Neuron (in vitro differentiated cells): ENCODE data around the gene BTBD9.

ENCODE experiments used
- H2AFZ ChIP-seq: one replicate; pipeline ENCODE4 v1.6.1; 2013; ENCODE audit warnings: low read depth, mild to moderate bottlenecking, inconsistent platforms, low read length, moderate library complexity
- H3K27me3 ChIP-seq: one replicate; pipeline ENCODE4 v1.6.1; 2013; ENCODE audit warnings: low read length; ENCODE audit not compliant: insufficient read depth
- H3K36me3 ChIP-seq: one replicate; pipeline ENCODE4 v1.6.1; 2013; ENCODE audit warnings: low read length; ENCODE audit not compliant: insufficient read depth
- H3K4me1 ChIP-seq: one replicate; pipeline ENCODE4 v1.6.1; 2013; ENCODE audit warnings: low read length; ENCODE audit not compliant: insufficient read depth
- H3K4me3 ChIP-seq: 2 replicates; pipeline ENCODE4 v1.5.1; 2013; ENCODE audit warnings: mild to moderate bottlenecking, low read length, moderate library complexity
- H3K9me3 ChIP-seq: one replicate; pipeline ENCODE4 v1.6.1; 2013; ENCODE audit warnings: low read length

BTBD9 gene

DNA sequence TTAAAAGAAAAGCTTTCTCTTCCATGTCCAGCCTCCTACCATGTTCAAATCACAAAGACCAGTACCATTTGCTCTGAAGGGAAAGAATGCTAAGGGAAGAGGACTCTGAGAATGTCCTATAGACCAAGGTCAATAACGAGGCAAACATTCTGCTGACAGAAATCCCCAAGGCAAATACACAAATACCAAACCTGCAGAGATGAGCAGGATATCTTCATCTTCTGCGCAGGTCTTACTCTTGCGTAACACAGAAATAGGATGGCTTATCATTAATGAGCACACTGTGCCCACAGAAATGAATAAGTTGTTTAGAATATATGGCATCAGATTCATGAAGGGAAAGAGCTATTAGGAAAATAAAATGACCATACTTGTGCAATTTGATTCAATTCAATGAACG is 137.3 kb downstream of the BTBD9 start:
- Histone ChIP-seq H3K36me3 (no peaks in the 10 kb centered on the region), H2AFZ (no peak overlapping the region), H3K9me3 (no peaks in the 10 kb centered on the region), H3K4me1 (peaks cover 27% of the 10 kb centered on the region), H3K27me3 (no peaks in the 10 kb centered on the region), H3K4me3 (no peak overlapping the region)

DNA sequence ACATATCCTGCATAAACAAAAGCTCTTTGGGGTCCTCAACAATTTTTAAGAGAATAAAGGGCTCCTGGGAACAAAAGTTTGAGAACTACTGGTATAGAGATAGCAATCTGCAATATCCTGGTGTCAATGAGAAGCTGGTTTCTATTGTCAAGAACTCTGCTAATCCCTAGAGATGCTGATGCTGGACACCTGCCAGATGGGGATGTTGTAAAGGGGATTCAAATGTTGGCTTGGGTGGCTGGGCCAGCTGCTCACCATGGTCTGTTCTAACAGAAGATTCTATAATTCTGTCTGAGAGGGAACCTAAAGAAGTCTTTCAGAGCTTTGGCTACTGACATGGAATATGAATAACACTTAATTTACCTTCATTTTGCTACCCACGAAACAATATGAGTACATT is 137.8 kb downstream of the BTBD9 start:
- H2AFZ ChIP-seq: no peak overlapping the region
- peaks cover 26% of the 10 kb centered on the region for H3K4me1 ChIP-seq
- H3K9me3 ChIP-seq: no peaks in the 10 kb centered on the region
- no peak overlapping the region for H3K4me3 ChIP-seq
- H3K36me3 ChIP-seq: no peaks in the 10 kb centered on the region
- no peaks in the 10 kb centered on the region for H3K27me3 ChIP-seq

DNA sequence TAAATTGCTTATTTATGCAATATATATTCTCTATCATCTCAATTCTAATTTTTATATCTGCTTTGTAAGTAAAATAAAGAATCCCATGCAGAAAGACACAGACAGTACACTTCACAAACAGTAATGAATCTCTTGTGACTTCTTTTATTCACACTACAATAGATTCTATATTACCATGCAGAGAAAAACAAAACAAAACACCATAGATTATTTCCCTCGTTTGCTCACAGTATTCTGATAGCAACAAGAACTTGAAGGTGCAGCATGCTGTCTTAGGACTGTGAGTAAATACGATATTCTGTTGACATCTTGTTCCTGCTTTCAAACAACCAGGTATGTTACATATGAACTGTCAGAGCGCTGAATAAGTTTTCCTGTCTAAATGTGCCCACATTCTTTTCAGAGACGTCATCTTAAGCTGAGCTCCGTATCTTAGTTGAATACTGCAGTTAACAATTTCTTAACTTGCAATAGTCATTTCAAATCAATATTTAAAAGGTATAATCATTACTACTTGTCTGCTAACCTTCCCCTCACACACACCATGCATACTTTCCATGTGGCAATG is 140.1 kb downstream of the BTBD9 start:
- H3K9me3 ChIP-seq: no peaks in the 10 kb centered on the region
- peaks cover 37% of the 10 kb centered on the region for H3K4me1 ChIP-seq
- H2AFZ ChIP-seq: no peak overlapping the region
- no peaks in the 10 kb centered on the region for H3K27me3 ChIP-seq
- H3K4me3 ChIP-seq: no peak overlapping the region
- no peaks in the 10 kb centered on the region for H3K36me3 ChIP-seq

DNA sequence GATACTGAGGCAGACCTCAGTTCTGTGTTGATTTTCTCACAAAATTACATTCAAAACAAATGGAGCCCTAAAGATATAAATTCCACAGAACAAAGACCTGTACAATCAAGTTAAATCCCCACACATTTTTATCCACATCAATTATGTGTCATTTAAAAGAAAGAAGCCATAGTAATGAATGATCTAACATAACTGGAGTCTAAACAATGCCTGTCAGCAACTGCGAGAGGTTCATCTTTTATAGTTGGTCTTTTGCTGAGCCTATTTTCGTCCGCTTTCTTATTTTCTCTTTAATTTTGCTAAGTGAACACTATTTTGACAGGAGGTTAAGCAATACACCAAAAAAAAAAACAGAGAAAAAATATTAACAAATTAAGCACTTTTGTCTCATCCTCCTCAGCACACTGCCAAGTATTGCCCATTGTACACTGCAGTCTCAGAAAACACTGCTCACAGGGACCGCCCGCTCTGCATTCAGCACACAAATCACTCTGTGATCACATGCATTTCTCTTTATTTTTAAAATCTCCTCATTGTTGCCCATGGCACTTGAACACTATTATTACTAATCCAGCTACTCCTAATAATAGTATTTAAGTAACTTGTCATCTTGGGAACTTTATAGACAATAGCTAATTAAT is 140.8 kb downstream of the BTBD9 start:
- Histone ChIP-seq H3K4me3 (no peak overlapping the region), H3K27me3 (no peaks in the 10 kb centered on the region), H2AFZ (no peak overlapping the region), H3K4me1 (peaks cover 35% of the 10 kb centered on the region), H3K36me3 (no peaks in the 10 kb centered on the region), H3K9me3 (no peaks in the 10 kb centered on the region)

DNA sequence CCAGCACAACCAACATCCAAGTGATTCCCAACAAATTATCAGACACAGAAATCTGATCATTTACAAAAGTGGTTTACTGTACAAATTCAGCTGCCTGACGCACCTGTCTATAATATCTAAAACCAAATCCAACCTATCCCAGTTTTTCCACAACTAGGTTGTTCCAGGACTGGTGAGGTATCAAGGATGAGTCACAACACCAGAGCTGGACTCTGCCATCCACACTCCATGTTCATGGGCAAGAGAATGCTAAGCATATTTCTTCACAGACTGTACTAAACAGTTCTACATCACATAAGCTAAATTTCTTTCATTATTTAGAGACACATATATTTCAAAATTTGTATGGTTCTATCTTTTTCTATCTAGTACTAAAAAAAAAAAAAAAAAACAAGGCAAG is 141.6 kb downstream of the BTBD9 start:
- Histone ChIP-seq H3K27me3 (no peaks in the 10 kb centered on the region), H3K4me1 (peaks cover 41% of the 10 kb centered on the region), H3K36me3 (no peaks in the 10 kb centered on the region), H2AFZ (no peak overlapping the region), H3K4me3 (no peak overlapping the region), H3K9me3 (no peaks in the 10 kb centered on the region)

DNA sequence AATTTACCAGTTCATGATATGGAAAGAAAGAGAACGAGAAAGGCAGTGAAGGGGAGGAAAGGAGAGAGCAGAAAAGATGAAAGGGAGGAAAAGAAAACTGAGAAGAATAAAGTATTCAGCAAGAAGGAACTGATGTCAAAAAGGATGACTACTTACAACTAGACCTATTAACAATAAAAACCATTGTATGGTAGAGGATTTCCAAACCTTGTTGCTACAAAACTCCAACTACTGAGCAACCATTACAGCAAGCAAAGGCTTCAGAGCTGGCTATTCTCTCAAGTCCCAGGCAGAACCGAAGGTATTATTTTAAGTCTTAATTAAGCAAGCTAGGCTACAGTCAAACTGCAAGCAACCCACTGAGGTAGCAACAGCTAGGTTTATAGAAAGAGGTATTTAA is 142.2 kb downstream of the BTBD9 start:
- Histone ChIP-seq H2AFZ (no peak overlapping the region), H3K4me3 (no peak overlapping the region), H3K36me3 (no peaks in the 10 kb centered on the region), H3K9me3 (no peaks in the 10 kb centered on the region), H3K4me1 (peaks cover 42% of the 10 kb centered on the region), H3K27me3 (no peaks in the 10 kb centered on the region)

DNA sequence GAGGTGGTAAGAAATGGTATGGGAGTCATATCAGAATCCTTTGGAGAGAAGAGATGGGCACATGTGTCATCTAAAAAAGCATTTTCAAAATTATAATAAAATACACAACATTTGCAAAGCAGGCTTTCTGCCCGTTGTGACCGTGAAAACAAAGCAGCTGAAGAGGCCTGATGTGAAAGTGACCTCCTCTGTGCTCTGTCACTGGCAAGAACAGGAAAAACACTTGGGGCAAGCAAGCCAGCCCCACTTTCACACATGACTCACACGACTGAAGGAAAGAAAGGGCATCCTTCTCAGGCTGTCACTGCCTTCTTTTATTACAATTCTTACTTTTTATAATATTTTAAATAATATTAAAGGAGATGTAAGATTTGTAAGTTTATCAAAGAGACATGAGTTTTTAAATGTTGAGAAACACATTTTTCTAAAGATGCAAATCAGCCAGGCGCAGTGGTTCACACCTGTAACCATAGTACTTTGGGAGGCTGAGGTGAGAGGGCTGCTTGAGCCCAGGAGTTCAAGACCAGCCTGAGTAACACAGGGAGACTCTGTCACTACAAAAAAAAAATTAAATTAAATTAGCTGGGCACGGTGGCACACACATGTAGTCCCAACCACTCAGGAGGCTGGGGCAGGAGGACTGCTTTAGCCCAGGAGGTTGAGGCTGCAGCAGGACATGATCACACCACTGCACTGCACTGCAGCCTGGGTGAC is 143.7 kb downstream of the BTBD9 start:
- no peak overlapping the region for H3K4me3 ChIP-seq
- H3K36me3 ChIP-seq: no peaks in the 10 kb centered on the region
- H3K27me3 ChIP-seq: no peaks in the 10 kb centered on the region
- no peak overlapping the region for H2AFZ ChIP-seq
- no peaks in the 10 kb centered on the region for H3K9me3 ChIP-seq
- H3K4me1 ChIP-seq: peaks cover 42% of the 10 kb centered on the region

DNA sequence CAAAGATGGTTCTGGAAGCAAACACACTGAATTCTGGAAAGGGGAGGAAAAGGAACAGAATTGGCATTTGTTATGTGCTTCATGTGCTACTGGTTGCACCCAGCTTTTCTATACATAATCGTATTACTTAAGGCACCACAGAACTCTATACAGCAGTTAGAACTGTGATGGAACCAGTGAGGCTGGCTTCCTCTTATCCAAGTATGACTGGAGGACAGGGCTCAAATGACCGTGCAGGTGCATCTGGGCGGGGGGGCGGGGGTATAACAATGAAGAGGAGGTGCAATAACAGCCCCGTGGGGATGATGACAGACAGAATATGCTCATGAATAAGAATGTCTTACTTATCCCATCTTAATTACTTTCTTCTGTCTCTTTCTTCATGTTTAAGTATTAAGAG is 144.2 kb downstream of the BTBD9 start:
- no peaks in the 10 kb centered on the region for H3K27me3 ChIP-seq
- no peaks in the 10 kb centered on the region for H3K36me3 ChIP-seq
- no peaks in the 10 kb centered on the region for H3K9me3 ChIP-seq
- H3K4me3 ChIP-seq: no peak overlapping the region
- no peak overlapping the region for H2AFZ ChIP-seq
- H3K4me1 ChIP-seq: peaks cover 42% of the 10 kb centered on the region

DNA sequence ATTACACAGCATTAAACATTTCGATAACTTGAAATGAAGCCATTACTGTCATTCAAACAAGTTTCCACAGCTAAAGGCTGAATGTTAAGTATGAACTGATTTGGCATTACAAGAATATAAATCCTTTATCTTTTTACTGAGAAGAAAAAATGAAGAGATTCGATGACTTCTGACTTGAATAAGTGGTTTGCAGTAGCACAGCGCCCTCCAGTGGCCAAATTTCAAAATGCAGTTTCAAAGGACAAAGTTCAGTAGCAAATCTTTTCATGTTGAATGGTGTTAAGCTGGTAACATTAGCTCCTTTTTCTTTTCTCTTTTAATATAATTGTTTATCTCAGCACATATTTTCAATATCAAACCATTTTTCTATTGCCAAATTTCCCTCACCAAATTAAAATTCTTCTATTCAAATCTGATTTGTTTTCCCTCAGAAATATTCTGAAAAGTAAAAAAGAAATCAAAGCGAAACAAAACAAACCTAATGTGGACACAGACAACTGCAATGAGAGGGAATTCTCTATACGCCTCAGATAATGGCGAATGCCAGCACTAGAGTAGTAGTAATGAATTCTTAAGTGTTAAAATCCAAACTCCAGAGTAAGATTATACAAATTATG is 145.7 kb downstream of the BTBD9 start:
- Histone ChIP-seq H3K36me3 (no peaks in the 10 kb centered on the region), H3K4me3 (no peak overlapping the region), H3K9me3 (no peaks in the 10 kb centered on the region), H3K4me1 (peaks cover 33% of the 10 kb centered on the region), H2AFZ (peak overlapping the region; percentile 40), H3K27me3 (no peaks in the 10 kb centered on the region)

DNA sequence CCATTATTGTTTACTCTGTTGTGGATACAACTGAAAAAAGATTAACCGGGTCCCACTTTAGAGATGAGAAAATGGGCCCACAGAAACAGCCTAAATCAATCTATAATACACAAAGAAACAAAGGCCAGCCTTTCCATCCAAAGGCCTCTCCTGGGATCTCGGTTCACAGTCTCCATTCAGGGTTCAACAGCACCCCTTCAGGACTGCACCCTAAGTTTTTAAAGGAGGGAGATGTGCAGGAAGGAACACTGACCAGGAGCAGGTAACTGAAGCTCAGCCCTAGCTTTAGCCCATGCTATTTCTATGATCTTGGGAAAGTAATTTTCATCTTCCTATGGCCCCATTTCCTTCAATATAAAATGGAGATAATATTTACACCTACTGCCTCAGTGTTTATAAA is 147.7 kb downstream of the BTBD9 start:
- Histone ChIP-seq H3K9me3 (no peaks in the 10 kb centered on the region), H3K36me3 (no peaks in the 10 kb centered on the region), H3K27me3 (no peaks in the 10 kb centered on the region), H3K4me1 (peaks cover 23% of the 10 kb centered on the region), H2AFZ (no peak overlapping the region), H3K4me3 (no peak overlapping the region)

DNA sequence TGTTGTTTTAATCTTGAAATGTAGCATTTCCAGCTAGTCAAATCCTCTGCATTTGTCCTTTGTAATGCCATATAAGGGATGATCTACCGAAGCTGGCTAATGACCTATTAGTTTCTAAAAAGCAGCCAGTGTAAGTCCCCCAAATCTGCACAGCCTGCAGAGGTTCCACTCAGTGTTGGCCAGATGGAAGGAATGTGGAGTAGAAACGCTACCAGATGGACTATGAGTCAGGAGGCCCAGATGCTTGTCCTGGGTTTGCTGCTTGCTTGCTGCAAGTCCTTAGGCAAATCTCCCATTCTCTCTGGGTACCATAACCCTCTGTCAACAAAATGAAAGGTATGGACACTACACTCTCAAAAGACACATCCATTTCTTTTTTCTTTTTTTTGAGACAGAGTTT is 149.8 kb downstream of the BTBD9 start:
- Histone ChIP-seq H2AFZ (no peak overlapping the region), H3K9me3 (peaks cover 2% of the 10 kb centered on the region)

DNA sequence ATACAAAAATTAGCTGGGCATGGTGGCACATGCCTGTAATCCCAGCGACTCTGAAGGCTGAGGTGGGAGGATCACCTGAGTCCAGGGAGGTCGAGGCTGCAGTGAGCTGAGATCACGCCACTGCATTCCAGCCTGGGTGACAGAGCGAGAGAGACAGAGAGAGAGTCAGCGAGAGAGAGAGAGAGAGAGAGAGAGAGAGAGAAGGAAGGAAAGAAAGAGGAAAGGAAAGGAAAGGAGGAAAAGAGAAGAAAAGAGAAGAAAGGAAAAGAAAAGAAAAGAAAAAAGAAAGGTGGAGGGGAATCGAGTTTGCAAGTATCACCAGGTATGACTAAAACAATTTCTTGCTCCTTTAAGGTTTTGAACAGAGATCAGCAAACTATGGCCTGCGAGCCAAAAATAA is 152.3 kb downstream of the BTBD9 start:
- no peak overlapping the region for H3K4me3 ChIP-seq
- no peaks in the 10 kb centered on the region for H3K36me3 ChIP-seq
- H3K27me3 ChIP-seq: no peaks in the 10 kb centered on the region
- H3K9me3 ChIP-seq: peaks cover 2% of the 10 kb centered on the region
- H2AFZ ChIP-seq: no peak overlapping the region
- H3K4me1 ChIP-seq: no peaks in the 10 kb centered on the region

More for the DNA sequence above, 149.8 kb downstream of the BTBD9 start:
- Histone ChIP-seq H3K4me1 (peaks cover 13% of the 10 kb centered on the region), H3K27me3 (no peaks in the 10 kb centered on the region), H3K36me3 (no peaks in the 10 kb centered on the region), H3K4me3 (no peak overlapping the region)

DNA sequence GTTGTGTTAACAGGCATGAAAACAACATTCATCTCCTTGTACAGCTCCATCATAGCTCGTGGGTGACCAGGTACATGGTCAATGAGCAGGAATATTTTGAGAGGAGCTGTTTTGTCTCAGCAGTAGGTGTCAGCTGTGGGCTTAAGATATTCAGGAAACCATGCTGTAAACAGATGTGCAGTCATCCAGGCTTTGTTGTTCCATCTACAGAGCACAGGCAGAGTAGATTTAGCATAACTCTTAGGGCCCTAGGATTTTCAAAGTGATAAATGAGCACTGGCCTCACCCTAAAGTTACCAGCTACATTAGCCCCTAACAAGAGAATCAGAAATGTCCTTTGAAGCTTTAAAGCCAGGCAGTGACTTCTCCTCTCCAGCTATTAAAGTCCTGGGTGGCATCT is 154.2 kb downstream of the BTBD9 start:
- Histone ChIP-seq H3K9me3 (peaks cover 2% of the 10 kb centered on the region), H3K36me3 (no peaks in the 10 kb centered on the region), H2AFZ (no peak overlapping the region), H3K27me3 (no peaks in the 10 kb centered on the region), H3K4me1 (peaks cover 5% of the 10 kb centered on the region), H3K4me3 (no peak overlapping the region)
